ENCODE data around the gene ANKS1A. TPM values are rescaled to one million over a fixed set of nuclear protein-coding genes. Genes with fewer than 3 reads are reported as not detected.

ANKS1A gene
- polyA plus RNA-seq, 4 donors = 14.5 to 52.5 (median 41.8) TPM

- no peak for DNase-seq (ENCODE audit: low read depth in 4 of 4, low spot score in 3 of 4)
Observed at GRCh38 chr6:35139924-35140638, 251.0 kb downstream of the ANKS1A start.

GRCh38 chr6:35140639-35141006 is 251.6 kb downstream of the ANKS1A start:
- DNase-seq (ENCODE audit: low read depth in 4 of 4, low spot score in 3 of 4) = no peak

Other genes starting within 250 kb of the ANKS1A start
- gene ILRUN, start 192.5 kb upstream of the ANKS1A start, polyA plus RNA-seq (ENCODE audit: insufficient read length in 4 of 4) = 10 to 100 TPM; 37.9 to 53.4 (median 46.1) TPM
- gene SNRPC, start 131.8 kb upstream of the ANKS1A start, polyA plus RNA-seq (ENCODE audit: insufficient read length in 4 of 4) = 100 to 1,000 TPM; 116 to 153 (median 133) TPM
- 10 to 100 TPM in 3 of 4 donors, 1 to 10 TPM in 1; 9.6 to 14.8 (median 13.8) TPM for gene BLTP3A, start 97.2 kb upstream of the ANKS1A start, polyA plus RNA-seq (ENCODE audit: insufficient read length in 4 of 4)
- gene TAF11, start 1.2 kb upstream of the ANKS1A start, polyA plus RNA-seq (ENCODE audit: insufficient read length in 4 of 4) = 10 to 100 TPM; 45.1 to 51.1 (median 47.6) TPM

All from left renal pelvis (tissue), 4 donors.